DOHH2 (cell line): ENCODE data around the gene GAK.

Experiments used
- H3F3A ChIP-seq: fragments of 200-600 bp; sonication (generic), shearing (Covaris generic); 2 replicates; pipeline ENCODE4 v1.6.0; 2016; ENCODE audit warnings: antibody characterized with exemption, mild to moderate bottlenecking; ENCODE audit not compliant: control insufficient read depth, insufficient read depth
- H3K27ac ChIP-seq: fragments of 200-600 bp; sonication (generic); 2 replicates; pipeline ENCODE4 v1.5.1; 2014; ENCODE audit warnings: low read depth, mild to moderate bottlenecking, low read length, moderate library complexity
- H3K27me3 ChIP-seq: fragments of 200-600 bp; sonication (generic); 2 replicates; pipeline ENCODE4 v1.6.1; 2014; ENCODE audit warnings: mild to moderate bottlenecking, low read length, mixed read lengths; ENCODE audit not compliant: control insufficient read depth
- H3K36me3 ChIP-seq: fragments of 200-600 bp; sonication (generic); 2 replicates; pipeline ENCODE4 v1.6.1; 2014; ENCODE audit warnings: mild to moderate bottlenecking, low read length, moderate library complexity, mixed read lengths; ENCODE audit not compliant: control insufficient read depth
- H3K4me1 ChIP-seq: fragments of 200-600 bp; sonication (generic); 2 replicates; pipeline ENCODE4 v1.6.1; 2014; ENCODE audit warnings: mild to moderate bottlenecking, low read length, mixed read lengths; ENCODE audit not compliant: control insufficient read depth
- H3K4me2 ChIP-seq: fragments of 200-600 bp; sonication (generic); 2 replicates; pipeline ENCODE4 v1.6.0; 2014; ENCODE audit warnings: mild to moderate bottlenecking, low read length, moderate library complexity
- H3K4me3 ChIP-seq: fragments of 200-600 bp; sonication (generic); 2 replicates; pipeline ENCODE4 v1.5.1; 2014; ENCODE audit warnings: mild to moderate bottlenecking, low read length, mixed read lengths
- H3K79me2 ChIP-seq: fragments of 200-600 bp; sonication (generic); 2 replicates; pipeline ENCODE4 v1.6.1; 2014; ENCODE audit warnings: mild to moderate bottlenecking, low read length, mixed read lengths; ENCODE audit not compliant: control insufficient read depth
- H3K9me2 ChIP-seq: fragments of 200-600 bp; sonication (generic); replicated peaks from 2 replicates; pipeline ENCODE4 v1.6.1; 2014; ENCODE audit warnings: mild to moderate bottlenecking, low read length, mixed read lengths; ENCODE audit not compliant: control insufficient read depth
- H3K9me3 ChIP-seq: fragments of 200-600 bp; sonication (generic); 2 replicates; pipeline ENCODE4 v1.6.1; 2014; ENCODE audit warnings: antibody characterized with exemption, low read length, mixed read lengths; ENCODE audit not compliant: control insufficient read depth, insufficient read depth
- H4K20me1 ChIP-seq: fragments of 200-600 bp; sonication (generic); 2 replicates; pipeline ENCODE4 v1.6.0; 2014; ENCODE audit warnings: low read depth, mild to moderate bottlenecking, antibody characterized with exemption, low read length, moderate library complexity; ENCODE audit not compliant: control insufficient read depth, insufficient read depth
- EZH2phosphoT487 ChIP-seq: fragments of 200-600 bp; sonication (generic); IDR thresholded peaks from 2 replicates; pipeline ENCODE4 v1.6.1; 2017; ENCODE audit warnings: borderline replicate concordance, mild to moderate bottlenecking, antibody characterized with exemption, low read length, moderate library complexity, mixed read lengths
- TF ChIP-seq, protein P1 (sequence below): fragments of 200-600 bp; sonication (generic); IDR thresholded peaks from one replicate; pipeline ENCODE4 v1.5.1; 2014; ENCODE audit warnings: antibody characterized with exemption, mild to moderate bottlenecking, low read depth, low read length; ENCODE audit not compliant: poor library complexity, severe bottlenecking

Gene GAK

DNA sequence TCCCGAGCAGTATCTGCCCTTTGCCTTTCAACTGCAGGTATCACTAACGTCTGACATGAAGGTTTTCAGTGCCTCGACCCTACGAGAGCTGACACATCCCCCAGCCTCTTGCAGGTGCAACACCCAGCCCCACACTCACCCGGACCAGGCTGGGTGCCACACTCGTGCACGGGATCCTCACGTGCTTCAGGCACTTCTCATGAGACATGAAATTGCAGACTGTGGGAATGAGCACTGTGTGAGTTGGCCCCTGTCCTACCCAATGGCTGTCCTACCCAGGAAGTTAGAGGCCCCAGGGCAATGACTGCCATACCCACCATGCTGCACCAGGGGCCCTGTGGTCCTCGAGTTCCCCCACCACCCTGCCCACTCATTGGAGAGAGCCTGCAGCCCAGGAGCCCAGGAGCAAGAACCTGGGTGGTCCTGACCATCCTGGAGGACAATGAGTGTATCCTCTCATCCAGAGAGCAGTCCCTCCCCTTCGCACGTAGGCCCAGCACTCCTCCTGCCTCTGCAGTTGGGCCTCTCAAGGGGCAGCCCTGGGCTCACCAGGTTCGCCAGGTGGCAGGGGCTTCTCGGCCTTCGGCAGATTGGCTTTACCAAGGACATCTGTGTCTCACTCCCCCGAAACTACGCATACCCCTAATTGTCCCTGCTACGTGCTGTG, 38.9 kb upstream of the GAK start:
- Histone ChIP-seq H3K9me2 (no peaks in the 10 kb centered on the region), H4K20me1 (peaks cover 14% of the 10 kb centered on the region; the same call in 1 of the 2 replicates)

GRCh38 chr4:970046-970745, 38.1 kb upstream of the GAK start:
- TF ChIP-seq, protein P1, sequence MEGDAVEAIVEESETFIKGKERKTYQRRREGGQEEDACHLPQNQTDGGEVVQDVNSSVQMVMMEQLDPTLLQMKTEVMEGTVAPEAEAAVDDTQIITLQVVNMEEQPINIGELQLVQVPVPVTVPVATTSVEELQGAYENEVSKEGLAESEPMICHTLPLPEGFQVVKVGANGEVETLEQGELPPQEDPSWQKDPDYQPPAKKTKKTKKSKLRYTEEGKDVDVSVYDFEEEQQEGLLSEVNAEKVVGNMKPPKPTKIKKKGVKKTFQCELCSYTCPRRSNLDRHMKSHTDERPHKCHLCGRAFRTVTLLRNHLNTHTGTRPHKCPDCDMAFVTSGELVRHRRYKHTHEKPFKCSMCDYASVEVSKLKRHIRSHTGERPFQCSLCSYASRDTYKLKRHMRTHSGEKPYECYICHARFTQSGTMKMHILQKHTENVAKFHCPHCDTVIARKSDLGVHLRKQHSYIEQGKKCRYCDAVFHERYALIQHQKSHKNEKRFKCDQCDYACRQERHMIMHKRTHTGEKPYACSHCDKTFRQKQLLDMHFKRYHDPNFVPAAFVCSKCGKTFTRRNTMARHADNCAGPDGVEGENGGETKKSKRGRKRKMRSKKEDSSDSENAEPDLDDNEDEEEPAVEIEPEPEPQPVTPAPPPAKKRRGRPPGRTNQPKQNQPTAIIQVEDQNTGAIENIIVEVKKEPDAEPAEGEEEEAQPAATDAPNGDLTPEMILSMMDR, result no peak
- no peak for TF ChIP-seq EZH2phosphoT487

More for the DNA sequence above, 38.9 kb upstream of the GAK start:
- Histone ChIP-seq H3K9me3 (no peaks in the 10 kb centered on the region), H3K79me2 (no peaks in the 10 kb centered on the region), H3K4me2 (no peak overlapping the region), H3K27me3 (no peaks in the 10 kb centered on the region), H3F3A (no peaks in the 10 kb centered on the region), H3K36me3 (no peaks in the 10 kb centered on the region), H3K27ac (no peak overlapping the region), H3K4me1 (peaks cover 7% of the 10 kb centered on the region), H3K4me3 (no peak overlapping the region)
- TF ChIP-seq, protein P1, result no peak
- no peak for TF ChIP-seq EZH2phosphoT487

DNA sequence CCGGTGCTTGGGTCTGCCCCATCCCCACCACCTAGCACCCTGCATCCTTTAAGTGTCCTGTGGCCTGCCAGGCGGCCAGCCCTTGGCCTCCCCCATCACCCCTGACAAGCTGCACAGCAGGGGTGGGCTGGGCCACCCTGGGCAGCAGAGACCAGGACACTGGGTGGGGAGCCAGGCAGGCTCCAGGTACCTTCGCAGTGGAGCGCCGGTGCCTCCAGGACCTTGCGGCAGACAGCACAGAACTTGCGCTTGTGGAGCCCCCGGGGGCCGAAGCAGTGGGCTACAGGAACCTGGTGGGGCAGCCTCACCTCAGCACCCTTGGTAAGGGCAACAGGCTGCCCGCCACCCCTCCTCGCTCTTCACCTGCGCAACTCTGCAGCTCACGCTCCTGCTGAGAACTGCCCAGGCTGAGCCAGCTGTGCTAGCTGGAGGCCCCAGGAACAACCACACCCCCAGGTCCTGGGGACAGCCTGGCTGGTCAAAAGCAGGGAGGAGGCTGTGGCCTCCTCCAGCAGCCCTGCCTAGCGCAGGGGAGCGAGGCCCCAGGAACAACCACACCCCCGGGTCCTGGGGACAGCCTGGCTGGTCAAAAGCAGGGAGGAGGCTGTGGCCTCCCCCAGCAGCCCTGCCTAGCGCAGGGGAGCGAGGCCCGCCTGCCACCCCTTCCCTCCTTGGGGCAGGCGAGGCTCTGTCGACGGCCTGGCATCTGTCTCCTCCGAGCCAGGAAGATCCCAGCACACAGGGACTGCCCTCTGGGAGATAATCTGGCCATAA, 36.7 kb upstream of the GAK start:
- no peaks in the 10 kb centered on the region for H3K27me3 ChIP-seq
- H3K9me2 ChIP-seq, result no peaks in the 10 kb centered on the region
- no peak overlapping the region for H3K27ac ChIP-seq
- no peaks in the 10 kb centered on the region for H3K36me3 ChIP-seq
- H3K9me3 ChIP-seq, result no peaks in the 10 kb centered on the region
- H4K20me1 ChIP-seq, result peaks cover 14% of the 10 kb centered on the region; the same call in 1 of the 2 replicates
- H3K4me2 ChIP-seq, result no peak overlapping the region
- TF ChIP-seq, protein P1, result no peak
- TF ChIP-seq EZH2phosphoT487, result no peak
- H3K4me3 ChIP-seq, result no peak overlapping the region
- no peaks in the 10 kb centered on the region for H3F3A ChIP-seq
- peaks cover 7% of the 10 kb centered on the region for H3K4me1 ChIP-seq
- H3K79me2 ChIP-seq, result no peaks in the 10 kb centered on the region

More at GRCh38 chr4:970046-970745, 38.1 kb upstream of the GAK start:
- H3K79me2 ChIP-seq, result no peaks in the 10 kb centered on the region
- H3K4me2 ChIP-seq, result no peak overlapping the region
- H3K27me3 ChIP-seq, result no peaks in the 10 kb centered on the region
- no peaks in the 10 kb centered on the region for H3F3A ChIP-seq
- H3K9me3 ChIP-seq, result no peaks in the 10 kb centered on the region
- H3K36me3 ChIP-seq, result no peaks in the 10 kb centered on the region
- H3K4me3 ChIP-seq, result no peak overlapping the region
- no peaks in the 10 kb centered on the region for H3K9me2 ChIP-seq
- H3K27ac ChIP-seq, result no peak overlapping the region
- H4K20me1 ChIP-seq, result peaks cover 14% of the 10 kb centered on the region; the same call in 1 of the 2 replicates
- H3K4me1 ChIP-seq, result peaks cover 7% of the 10 kb centered on the region
